Loucy (cell line): ENCODE results near the gene SLC34A3.

Experiments used
- H2AFZ ChIP-seq: fragments of 200-600 bp; sonication (generic); 2 replicates; pipeline ENCODE4 v1.6.0; 2016; ENCODE audit warnings: antibody characterized with exemption, mild to moderate bottlenecking, low read length, moderate library complexity
- H3F3A ChIP-seq: fragments of 200-600 bp; 2 replicates; pipeline ENCODE4 v1.6.0; 2016; ENCODE audit warnings: antibody characterized with exemption, low read depth, mild to moderate bottlenecking
- H3K27me3 ChIP-seq: fragments of 200-600 bp; sonication (generic); 2 replicates; pipeline ENCODE4 v1.6.1; 2014; ENCODE audit warnings: low read length, mild to moderate bottlenecking; ENCODE audit not compliant: insufficient read depth, poor library complexity, severe bottlenecking
- H3K36me3 ChIP-seq: fragments of 200-600 bp; sonication (generic); 2 replicates; pipeline ENCODE4 v1.6.1; 2016; ENCODE audit warnings: low read length; ENCODE audit not compliant: insufficient read depth
- H3K4me1 ChIP-seq: fragments of 200-600 bp; sonication (generic); 2 replicates; pipeline ENCODE4 v1.5.1; 2014; ENCODE audit warnings: low read length, mild to moderate bottlenecking; ENCODE audit not compliant: insufficient read depth, poor library complexity, severe bottlenecking
- H3K4me2 ChIP-seq: fragments of 200-600 bp; sonication (generic); 2 replicates; pipeline ENCODE4 v1.6.0; 2014; ENCODE audit warnings: antibody characterized with exemption, low read length, low read depth, mild to moderate bottlenecking; ENCODE audit not compliant: poor library complexity, severe bottlenecking
- H3K4me3 ChIP-seq: fragments of 200-600 bp; sonication (generic); 2 replicates; pipeline ENCODE4 v1.5.1; 2014; ENCODE audit warnings: low read length, mild to moderate bottlenecking, mixed read lengths; ENCODE audit not compliant: poor library complexity, severe bottlenecking
- H3K79me2 ChIP-seq: fragments of 200-600 bp; sonication (generic); 2 replicates; pipeline ENCODE4 v1.6.1; 2014; ENCODE audit warnings: low read length; ENCODE audit not compliant: insufficient read depth
- H3K9ac ChIP-seq: fragments of 200-600 bp; sonication (generic); 2 replicates; pipeline ENCODE4 v1.6.0; 2014; ENCODE audit warnings: mild to moderate bottlenecking, low read depth, low read length, moderate library complexity; ENCODE audit not compliant: poor library complexity, severe bottlenecking
- H3K9me2 ChIP-seq: fragments of 200-600 bp; sonication (generic); replicated peaks from 2 replicates; pipeline ENCODE4 v1.6.1; 2016; ENCODE audit warnings: low read depth, low read length, mixed read lengths
- H3K9me3 ChIP-seq: fragments of 200-600 bp; sonication (generic); 2 replicates; pipeline ENCODE4 v1.6.1; 2014; ENCODE audit warnings: mild to moderate bottlenecking, antibody characterized with exemption, low read length, low read depth; ENCODE audit not compliant: insufficient read depth
- H4K20me1 ChIP-seq: fragments of 200-600 bp; sonication (generic); 2 replicates; pipeline ENCODE4 v1.6.0; 2014; ENCODE audit warnings: antibody characterized with exemption, low read length, mild to moderate bottlenecking; ENCODE audit not compliant: insufficient read depth, poor library complexity, severe bottlenecking
- EZH2phosphoT487 ChIP-seq: fragments of 200-600 bp; IDR thresholded peaks from 2 replicates; pipeline ENCODE4 v1.6.1; 2018; ENCODE audit warnings: antibody characterized with exemption, mild to moderate bottlenecking, moderate library complexity, borderline replicate concordance
- TF ChIP-seq, protein P1 (sequence below): fragments of 200-600 bp; sonication (generic); conservative IDR thresholded peaks from 2 replicates; pipeline ENCODE4 v1.5.1; 2014; ENCODE audit warnings: mild to moderate bottlenecking, antibody characterized with exemption, low read length

SLC34A3 gene

DNA sequence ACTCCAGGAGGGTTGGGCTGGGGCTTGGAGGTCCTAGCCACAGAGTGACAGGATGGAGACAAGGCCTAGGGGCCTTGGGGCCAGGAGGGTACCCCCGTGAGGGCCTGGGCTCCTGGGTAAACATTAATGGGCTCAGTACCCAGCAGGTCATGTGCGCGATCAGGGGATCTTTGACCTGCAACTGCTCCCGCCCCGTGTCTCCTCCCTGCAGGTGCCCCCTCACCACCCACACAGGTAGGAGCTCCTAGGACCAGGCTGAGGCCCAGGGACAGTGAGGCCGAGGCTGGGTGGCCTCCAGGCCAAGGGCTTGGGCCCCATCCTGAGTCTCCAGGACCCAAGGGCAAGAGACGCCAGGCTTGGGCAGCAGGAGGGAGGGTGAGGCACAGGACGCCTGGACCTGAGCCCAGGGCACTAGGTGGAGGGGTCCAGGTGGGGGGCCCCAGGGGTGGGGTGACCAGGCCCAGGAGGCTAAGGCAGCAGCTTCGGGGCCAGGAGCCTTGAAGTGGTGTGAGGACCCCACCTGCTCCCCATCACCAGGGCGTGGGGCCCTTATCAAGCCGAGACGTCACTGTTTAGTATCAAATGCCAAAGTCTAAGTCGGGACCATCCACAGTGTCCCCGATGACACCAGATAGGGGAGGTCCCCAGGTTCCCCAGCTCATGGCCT, at the start of gene SLC34A3:
TSS of gene SLC34A3 (plus strand) at position 197 of the 667 bp plus-strand sequence. CDS start 802 bp downstream, outside the sequence.
- no peak within 1 kb of the TSS for H3K9ac ChIP-seq
- no peaks in the 10 kb centered on the region for H3K4me1 ChIP-seq
- no peaks in the 10 kb centered on the region for H3K9me3 ChIP-seq
- no peaks in the 10 kb centered on the region for H3F3A ChIP-seq
- no peaks in the 10 kb centered on the region for H3K79me2 ChIP-seq
- H2AFZ ChIP-seq, result no peak within 1 kb of the TSS
- TF ChIP-seq, protein P1, sequence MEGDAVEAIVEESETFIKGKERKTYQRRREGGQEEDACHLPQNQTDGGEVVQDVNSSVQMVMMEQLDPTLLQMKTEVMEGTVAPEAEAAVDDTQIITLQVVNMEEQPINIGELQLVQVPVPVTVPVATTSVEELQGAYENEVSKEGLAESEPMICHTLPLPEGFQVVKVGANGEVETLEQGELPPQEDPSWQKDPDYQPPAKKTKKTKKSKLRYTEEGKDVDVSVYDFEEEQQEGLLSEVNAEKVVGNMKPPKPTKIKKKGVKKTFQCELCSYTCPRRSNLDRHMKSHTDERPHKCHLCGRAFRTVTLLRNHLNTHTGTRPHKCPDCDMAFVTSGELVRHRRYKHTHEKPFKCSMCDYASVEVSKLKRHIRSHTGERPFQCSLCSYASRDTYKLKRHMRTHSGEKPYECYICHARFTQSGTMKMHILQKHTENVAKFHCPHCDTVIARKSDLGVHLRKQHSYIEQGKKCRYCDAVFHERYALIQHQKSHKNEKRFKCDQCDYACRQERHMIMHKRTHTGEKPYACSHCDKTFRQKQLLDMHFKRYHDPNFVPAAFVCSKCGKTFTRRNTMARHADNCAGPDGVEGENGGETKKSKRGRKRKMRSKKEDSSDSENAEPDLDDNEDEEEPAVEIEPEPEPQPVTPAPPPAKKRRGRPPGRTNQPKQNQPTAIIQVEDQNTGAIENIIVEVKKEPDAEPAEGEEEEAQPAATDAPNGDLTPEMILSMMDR, result no peak
- no peak for TF ChIP-seq EZH2phosphoT487
- no peaks in the 10 kb centered on the region for H3K27me3 ChIP-seq
- H3K4me2 ChIP-seq, result no peak within 1 kb of the TSS
- no peak within 1 kb of the TSS for H3K4me3 ChIP-seq
- no peaks in the 10 kb centered on the region for H3K36me3 ChIP-seq
- H4K20me1 ChIP-seq, result no peaks in the 10 kb centered on the region
- H3K9me2 ChIP-seq, result no peaks in the 10 kb centered on the region

DNA sequence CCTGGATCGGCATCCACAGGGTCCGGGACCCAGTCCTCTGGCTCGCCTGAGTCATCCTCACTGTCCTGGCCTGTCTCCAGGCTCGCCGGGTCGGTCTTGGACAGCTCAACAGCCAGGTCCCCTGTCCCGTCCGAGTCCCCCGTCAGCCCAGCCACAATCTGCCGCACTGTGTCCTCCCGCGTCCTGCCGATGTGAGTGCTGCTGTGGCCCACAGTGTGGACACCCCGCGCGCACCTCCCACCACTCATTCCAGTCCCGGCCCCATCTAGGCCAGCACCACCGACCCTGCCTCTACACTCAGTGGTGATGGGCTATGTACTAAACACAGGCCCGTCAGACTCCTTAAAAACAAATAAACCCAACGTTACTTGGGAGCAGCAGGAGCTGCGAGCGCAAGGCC, 49.0 kb upstream of the SLC34A3 start:
- Histone ChIP-seq H3K4me3 (no peak overlapping the region), H3K36me3 (peaks cover 23% of the 10 kb centered on the region; the same call in 1 of the 2 replicates), H3K9ac (no peak overlapping the region), H3K27me3 (no peaks in the 10 kb centered on the region), H3F3A (no peaks in the 10 kb centered on the region), H3K79me2 (peaks cover 16% of the 10 kb centered on the region; the same call in 1 of the 2 replicates), H3K4me2 (no peak overlapping the region), H3K9me3 (no peaks in the 10 kb centered on the region), H3K9me2 (no peaks in the 10 kb centered on the region), H4K20me1 (no peaks in the 10 kb centered on the region), H3K4me1 (no peaks in the 10 kb centered on the region), H2AFZ (no peak overlapping the region)
- TF ChIP-seq, protein P1, result no peak
- no peak for TF ChIP-seq EZH2phosphoT487

DNA sequence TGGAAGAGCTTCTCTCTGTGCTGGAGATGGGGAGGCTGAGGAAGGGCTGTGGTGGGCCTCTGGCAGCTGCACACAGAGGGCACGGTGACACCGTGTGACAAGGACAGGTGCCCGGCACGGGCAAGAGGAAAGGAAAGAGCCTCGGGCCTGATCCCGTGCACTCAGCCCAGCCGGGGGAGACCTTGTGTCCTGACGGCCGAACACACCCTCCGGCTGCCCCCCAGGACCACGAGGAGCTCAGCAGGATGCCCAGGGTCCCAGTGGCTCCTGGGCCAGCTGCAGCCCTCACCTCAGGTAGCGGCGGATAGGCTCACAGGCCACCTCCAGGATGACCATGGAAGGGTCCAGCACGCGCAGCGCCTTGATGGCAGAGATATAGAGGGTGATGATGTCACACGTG, 47.9 kb upstream of the SLC34A3 start:
- H3K36me3 ChIP-seq, result peaks cover 23% of the 10 kb centered on the region; the same call in 1 of the 2 replicates
- peaks cover 27% of the 10 kb centered on the region for H3K79me2 ChIP-seq
- peaks cover 6% of the 10 kb centered on the region for H4K20me1 ChIP-seq
- H3K9me3 ChIP-seq, result no peaks in the 10 kb centered on the region
- TF ChIP-seq EZH2phosphoT487, result no peak
- TF ChIP-seq, protein P1, result no peak
- peaks cover 10% of the 10 kb centered on the region for H3K4me1 ChIP-seq
- H3K4me2 ChIP-seq, result no peak overlapping the region
- H2AFZ ChIP-seq, result no peak overlapping the region
- no peaks in the 10 kb centered on the region for H3F3A ChIP-seq
- H3K9ac ChIP-seq, result no peak overlapping the region
- H3K27me3 ChIP-seq, result no peaks in the 10 kb centered on the region
- H3K4me3 ChIP-seq, result no peak overlapping the region
- H3K9me2 ChIP-seq, result no peaks in the 10 kb centered on the region
